Stimulated activated CD8-positive, alpha-beta memory T cell treated with anti-CD3 and anti-CD28 coated beads, Interleukin-12 subunit alpha, Interleukin-12 subunit beta, amount 100 ng/mL, for 24 hours (primary cell): ENCODE data around the gene ZNF648.
"Not testable (repeated sequence)": the region's sequence is repeated elsewhere in the genome, so short reads cannot be mapped to it uniquely, and the experiment has no call there.

Experiments
- DNase-seq: peaks from one replicate; pipeline ENCODE4 v3.0.0-alpha.2; 2020; ENCODE audit errors: extremely low read depth

ZNF648 gene

GRCh38 chr1:182069028-182069466, 7.5 kb upstream of the ZNF648 start:
- no peak for DNase-seq

- DNase-seq, result no peak
Measured at GRCh38 chr1:182066934-182067333, 5.4 kb upstream of the ZNF648 start.

- no peak for DNase-seq
Measured at GRCh38 chr1:182065126-182065845, 3.8 kb upstream of the ZNF648 start.

- no peak for DNase-seq
Measured at GRCh38 chr1:182064611-182065010, 3.1 kb upstream of the ZNF648 start.

GRCh38 chr1:182062223-182062622, 711 bp upstream of the ZNF648 start:
- DNase-seq, result no peak

- DNase-seq, result no peak
Measured at GRCh38 chr1:182060877-182061276, 635 bp downstream of the ZNF648 start.

GRCh38 chr1:182059936-182060335, 1.6 kb downstream of the ZNF648 start:
- DNase-seq, result no peak

- DNase-seq, result no peak
Measured at GRCh38 chr1:182056601-182057366, 4.7 kb downstream of the ZNF648 start.

- no peak for DNase-seq
Measured at GRCh38 chr1:182054698-182055326, 6.7 kb downstream of the ZNF648 start.

- DNase-seq, result no peak
Measured at GRCh38 chr1:182052355-182052754, 9.2 kb downstream of the ZNF648 start.

- DNase-seq, result no peak
Measured at GRCh38 chr1:182051938-182052337, 9.6 kb downstream of the ZNF648 start.

GRCh38 chr1:182050481-182051448, 10.7 kb downstream of the ZNF648 start:
- DNase-seq, result no peak

GRCh38 chr1:182048562-182048961, 12.9 kb downstream of the ZNF648 start:
- no peak for DNase-seq

GRCh38 chr1:182046763-182047162, 14.7 kb downstream of the ZNF648 start:
- no peak for DNase-seq

GRCh38 chr1:182045481-182045880, 16.0 kb downstream of the ZNF648 start:
- DNase-seq, result not testable (repeated sequence)

GRCh38 chr1:182041615-182042014, 19.9 kb downstream of the ZNF648 start:
- no peak for DNase-seq

- no peak for DNase-seq
Measured at GRCh38 chr1:182038220-182038619, 23.3 kb downstream of the ZNF648 start.

GRCh38 chr1:182035097-182035770, 26.3 kb downstream of the ZNF648 start:
- no peak for DNase-seq

GRCh38 chr1:182032251-182032650, 29.3 kb downstream of the ZNF648 start:
- DNase-seq, result no peak

- DNase-seq, result peak; percentile 95
Measured at GRCh38 chr1:182029379-182030331, 31.9 kb downstream of the ZNF648 start.
